ENCODE data around the gene EPS15. TPM values are rescaled to one million over a fixed set of nuclear protein-coding genes. Genes with fewer than 3 reads are reported as not detected.
A peak's percentile ranks its signal among the peaks of the same experiment; 100 is the strongest.

The EPS15 gene
- total RNA-seq, 1 donor from 2014 or later, result 88.5 TPM

DNA sequence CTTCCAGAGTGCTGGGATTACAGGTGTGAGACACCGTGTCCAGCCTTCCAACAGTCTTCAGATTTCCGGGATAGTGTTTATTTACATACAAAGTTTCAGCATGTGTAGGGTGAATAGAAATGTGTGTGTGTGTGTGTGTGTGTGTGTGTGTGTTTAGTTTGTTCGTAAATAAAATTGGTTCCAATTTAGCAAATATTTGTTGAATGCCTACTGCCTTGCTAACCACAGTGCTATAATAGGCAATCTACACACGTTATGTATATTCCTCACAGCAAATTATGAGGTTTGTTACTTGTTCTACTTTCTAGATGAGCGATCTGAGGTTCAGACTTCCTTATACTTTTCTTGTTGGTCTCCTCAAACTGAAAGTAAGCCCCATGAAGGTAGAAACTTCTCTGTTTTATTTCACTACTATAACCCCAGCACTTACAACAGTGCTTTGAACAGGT, 32.8 kb upstream of the EPS15 start:
- Histone ChIP-seq H3K27me3 (no peaks in the 10 kb centered on the region), H3K36me3 (no peaks in the 10 kb centered on the region), H3K4me1 (peaks cover 10% of the 10 kb centered on the region), H3K9me3 (no peaks in the 10 kb centered on the region), H3K4me3 (no peak overlapping the region), H3K27ac (no peak overlapping the region)
- no peak for ATAC-seq
- DNase-seq, result no peak
- TF ChIP-seq, protein P1, sequence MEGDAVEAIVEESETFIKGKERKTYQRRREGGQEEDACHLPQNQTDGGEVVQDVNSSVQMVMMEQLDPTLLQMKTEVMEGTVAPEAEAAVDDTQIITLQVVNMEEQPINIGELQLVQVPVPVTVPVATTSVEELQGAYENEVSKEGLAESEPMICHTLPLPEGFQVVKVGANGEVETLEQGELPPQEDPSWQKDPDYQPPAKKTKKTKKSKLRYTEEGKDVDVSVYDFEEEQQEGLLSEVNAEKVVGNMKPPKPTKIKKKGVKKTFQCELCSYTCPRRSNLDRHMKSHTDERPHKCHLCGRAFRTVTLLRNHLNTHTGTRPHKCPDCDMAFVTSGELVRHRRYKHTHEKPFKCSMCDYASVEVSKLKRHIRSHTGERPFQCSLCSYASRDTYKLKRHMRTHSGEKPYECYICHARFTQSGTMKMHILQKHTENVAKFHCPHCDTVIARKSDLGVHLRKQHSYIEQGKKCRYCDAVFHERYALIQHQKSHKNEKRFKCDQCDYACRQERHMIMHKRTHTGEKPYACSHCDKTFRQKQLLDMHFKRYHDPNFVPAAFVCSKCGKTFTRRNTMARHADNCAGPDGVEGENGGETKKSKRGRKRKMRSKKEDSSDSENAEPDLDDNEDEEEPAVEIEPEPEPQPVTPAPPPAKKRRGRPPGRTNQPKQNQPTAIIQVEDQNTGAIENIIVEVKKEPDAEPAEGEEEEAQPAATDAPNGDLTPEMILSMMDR (IDR thresholded peaks at IDR 0.05), result no peak
- intact Hi-C loops (cut with DNase I), result no loop called here

DNA sequence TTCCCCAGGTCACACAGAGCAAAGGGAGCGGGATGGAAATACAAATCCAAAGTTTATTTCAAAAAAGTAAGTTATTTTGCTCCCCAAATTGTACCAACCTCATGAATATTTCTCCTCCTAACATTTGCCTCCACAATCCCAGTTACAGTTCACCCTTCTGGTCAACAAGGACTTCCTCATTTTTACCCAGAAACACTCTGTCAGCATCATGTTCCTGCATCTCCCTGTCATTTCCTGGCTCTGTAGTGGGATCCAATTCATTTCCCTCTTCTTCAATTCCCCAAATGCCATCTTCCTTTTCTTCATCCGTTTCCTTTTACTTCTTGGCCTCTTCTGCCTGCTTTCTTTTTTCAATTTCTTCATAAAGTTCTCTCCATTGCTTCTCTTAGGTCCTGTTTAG, 32.0 kb upstream of the EPS15 start:
- DNase-seq, result no peak
- no peaks in the 10 kb centered on the region for H3K9me3 ChIP-seq
- H3K36me3 ChIP-seq, result no peaks in the 10 kb centered on the region
- H3K27me3 ChIP-seq, result no peaks in the 10 kb centered on the region
- H3K4me1 ChIP-seq, result peaks cover 10% of the 10 kb centered on the region
- H3K4me3 ChIP-seq, result no peak overlapping the region
- peak; percentile 54 for ATAC-seq
- TF ChIP-seq, protein P1 (IDR thresholded peaks at IDR 0.05), result no peak
- intact Hi-C loops (cut with DNase I), result no loop called here
- H3K27ac ChIP-seq, result no peak overlapping the region

DNA sequence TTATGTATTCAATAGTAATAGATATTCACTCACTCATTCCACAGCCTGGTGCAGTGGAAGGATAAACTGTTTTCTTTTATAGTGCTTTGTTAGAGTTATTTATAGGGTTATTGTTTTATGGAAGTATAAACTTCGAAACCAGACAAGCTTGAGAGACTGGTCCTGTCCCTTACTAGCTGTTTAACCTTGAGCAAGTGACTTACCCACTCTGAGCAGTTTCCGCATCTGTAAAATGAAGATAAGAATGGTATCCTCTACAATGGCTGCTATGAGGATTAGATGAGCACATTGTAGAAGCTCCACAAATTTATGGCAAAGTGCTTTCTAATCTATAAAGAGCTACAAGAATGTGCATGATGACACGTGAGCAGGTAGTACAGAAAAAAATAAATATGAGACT, 30.8 kb upstream of the EPS15 start:
- Histone ChIP-seq H3K27ac (no peak overlapping the region), H3K4me3 (no peak overlapping the region), H3K4me1 (peaks cover 10% of the 10 kb centered on the region), H3K27me3 (no peaks in the 10 kb centered on the region), H3K36me3 (no peaks in the 10 kb centered on the region), H3K9me3 (no peaks in the 10 kb centered on the region)
- ATAC-seq (no peak), DNase-seq (no peak)
- intact Hi-C loops (cut with DNase I), result no loop called here
- TF ChIP-seq, protein P1 (IDR thresholded peaks at IDR 0.05), result no peak

DNA sequence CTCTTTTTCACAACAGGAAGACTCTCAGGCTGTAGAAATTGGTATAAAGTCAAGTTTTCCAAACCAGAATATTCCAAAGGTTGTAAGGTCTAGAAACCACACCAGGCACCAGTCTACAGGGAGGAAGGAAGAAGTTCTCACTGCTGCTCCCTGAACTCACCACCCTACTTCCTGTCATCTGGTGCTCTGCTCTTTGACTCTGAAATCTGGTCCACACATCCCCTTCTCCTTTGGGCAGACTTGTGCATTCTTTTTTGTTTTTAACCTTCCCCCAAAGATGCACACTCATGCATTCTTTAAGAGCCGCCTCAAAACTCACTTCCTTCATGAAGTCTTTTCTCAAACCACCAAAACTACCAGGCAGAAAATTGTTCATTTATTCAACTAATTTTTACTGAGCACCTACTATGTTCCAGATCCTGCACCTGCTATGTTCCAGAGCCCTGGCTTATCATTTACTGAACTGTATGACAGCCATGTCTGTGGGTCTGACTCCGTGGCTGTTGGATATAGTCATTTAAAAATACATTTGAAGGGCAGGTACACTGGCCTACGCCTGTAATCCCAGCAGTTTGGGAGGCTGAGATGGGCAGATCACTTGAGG, 30.1 kb upstream of the EPS15 start:
- no peak overlapping the region for H3K4me3 ChIP-seq
- no peaks in the 10 kb centered on the region for H3K27me3 ChIP-seq
- intact Hi-C loops (cut with DNase I), result no loop called here
- TF ChIP-seq, protein P1 (IDR thresholded peaks at IDR 0.05), result no peak
- peaks cover 10% of the 10 kb centered on the region for H3K4me1 ChIP-seq
- no peaks in the 10 kb centered on the region for H3K9me3 ChIP-seq
- peak; percentile 65 for ATAC-seq
- no peaks in the 10 kb centered on the region for H3K36me3 ChIP-seq
- H3K27ac ChIP-seq, result no peak overlapping the region
- no peak for DNase-seq

DNA sequence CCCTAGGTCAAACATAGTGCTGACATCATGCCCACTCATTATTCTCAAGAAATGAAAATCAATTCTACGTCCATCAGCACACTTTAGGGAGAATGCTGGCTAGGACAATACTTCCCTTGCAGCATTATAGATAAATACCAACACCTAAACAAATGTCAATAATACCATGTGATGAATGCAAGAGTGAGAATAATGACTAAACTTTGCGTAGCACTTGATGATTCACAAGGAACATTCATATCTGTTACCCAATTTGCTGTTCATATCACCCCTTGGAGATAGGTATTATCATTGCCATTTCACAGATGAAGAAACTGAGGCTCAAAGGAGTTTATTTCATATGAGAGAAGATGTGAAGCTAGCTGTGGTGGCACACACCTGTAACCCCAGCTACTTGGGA, 24.8 kb upstream of the EPS15 start:
- Histone ChIP-seq H3K4me3 (no peak overlapping the region), H3K9me3 (no peaks in the 10 kb centered on the region), H3K36me3 (no peaks in the 10 kb centered on the region), H3K27me3 (no peaks in the 10 kb centered on the region), H3K4me1 (peaks cover 3% of the 10 kb centered on the region), H3K27ac (no peak overlapping the region)
- DNase-seq (no peak), ATAC-seq (no peak)
- TF ChIP-seq, protein P1 (IDR thresholded peaks at IDR 0.05), result no peak
- intact Hi-C loops (cut with DNase I), result no loop called here
